Keratinocyte (primary cell): ENCODE results near the gene NPC2. TPM values are rescaled to one million over a fixed set of nuclear protein-coding genes. Genes with fewer than 3 reads are reported as not detected.

Experiments
- DNase-seq: peaks from one replicate; pipeline ENCODE4 v3.0.0-alpha.2; 2011; ENCODE audit warnings: low read depth, missing footprints, low spot score
- FAIRE-seq: peaks from 2 replicates; lab custom pipeline; 2011; peaks lifted over from hg19 to GRCh38; lab: Jason Lieb, UNC
- H2AFZ ChIP-seq: 2 replicates; pipeline ENCODE4 v1.6.0; 2012; ENCODE audit warnings: low read length, control low read depth, inconsistent platforms; ENCODE audit not compliant: control insufficient read depth
- H3K27ac ChIP-seq: 2 replicates; pipeline ENCODE4 v1.5.1; 2011; ENCODE audit warnings: low read length; ENCODE audit not compliant: control insufficient read depth, insufficient read depth
- H3K27me3 ChIP-seq: 3 replicates; pipeline ENCODE4 v1.6.0; 2011; ENCODE audit warnings: low read length; ENCODE audit not compliant: control insufficient read depth, insufficient read depth; ENCODE audit errors: extremely low read depth
- H3K36me3 ChIP-seq, 2 experiments: 2 replicates in 1 of 2; 3 replicates in 1 of 2; pipeline ENCODE4 v1.5.1; 2011; ENCODE audit warnings: low read length in 2 of 2, mild to moderate bottlenecking in 1 of 2; ENCODE audit not compliant: control insufficient read depth in 2 of 2, insufficient read depth in 2 of 2; ENCODE audit errors: extremely low read depth in 1 of 2
- H3K4me1 ChIP-seq: 3 replicates; pipeline ENCODE4 v1.5.1; 2011; ENCODE audit warnings: low read length; ENCODE audit not compliant: control insufficient read depth, insufficient read depth; ENCODE audit errors: extremely low read depth
- H3K4me2 ChIP-seq: 3 replicates; pipeline ENCODE4 v1.6.0; 2011; ENCODE audit warnings: low read depth, low read length; ENCODE audit not compliant: control insufficient read depth, insufficient read depth; ENCODE audit errors: extremely low read depth
- H3K4me3 ChIP-seq, 3 experiments: fragments of 200-600 bp in 1 of 3; sonication (generic) in 1 of 3; 2 replicates in 2 of 3; 3 replicates in 1 of 3; pipeline ENCODE4 v1.5.1; 2011 to 2016; ENCODE audit warnings: low read length in 3 of 3, mild to moderate bottlenecking in 3 of 3, control low read depth in 2 of 3, inconsistent platforms in 1 of 3, low read depth in 1 of 3, mixed read lengths in 1 of 3, mixed run types in 1 of 3, moderate library complexity in 1 of 3; ENCODE audit not compliant: control insufficient read depth in 2 of 3, insufficient read depth in 2 of 3; ENCODE audit errors: extremely low read depth in 1 of 3
- H3K79me2 ChIP-seq: 2 replicates; pipeline ENCODE4 v1.6.0; 2012; ENCODE audit warnings: low read length; ENCODE audit not compliant: control insufficient read depth, insufficient read depth
- H3K9ac ChIP-seq: 3 replicates; pipeline ENCODE4 v1.6.0; 2011; ENCODE audit warnings: low read length; ENCODE audit not compliant: control insufficient read depth, insufficient read depth; ENCODE audit errors: extremely low read depth
- H3K9me1 ChIP-seq: 3 replicates; pipeline ENCODE4 v1.6.0; 2011; ENCODE audit warnings: low read length; ENCODE audit not compliant: control insufficient read depth, insufficient read depth; ENCODE audit errors: extremely low read depth
- H3K9me3 ChIP-seq: 2 replicates; pipeline ENCODE4 v1.5.1; 2012; ENCODE audit warnings: low read depth, low read length; ENCODE audit not compliant: control insufficient read depth
- H4K20me1 ChIP-seq: 3 replicates; pipeline ENCODE4 v1.6.0; 2011; ENCODE audit warnings: low read length; ENCODE audit not compliant: control insufficient read depth, insufficient read depth; ENCODE audit errors: extremely low read depth
- EZH2 ChIP-seq: IDR thresholded peaks from one replicate; pipeline ENCODE4 v1.6.1; 2012; ENCODE audit warnings: inconsistent platforms, mild to moderate bottlenecking, low read length, moderate library complexity
- dilution Hi-C: fragments of 300-500 bp; cut with MboI; formaldehyde crosslinking; loops from one replicate; pipeline ENCODE4 v1.7.0; 2020; ENCODE audit warnings: low sequenced_read_pairs; ENCODE audit not compliant: extremely low pct_ligation_motif_present
- polyA plus RNA-seq, 5 experiments: library from polyadenylated mRNA; depleted of rRNA in 3 of 5; stranded (reverse) in 3 of 5; stranded (forward) in 1 of 5; unstranded in 1 of 5; fragments of >200 nt; gene quantifications; 1 replicate in 1 of 5; 2 replicates in 3 of 5; 3 replicates in 1 of 5; pipeline versions ENCODE4 v1.2.1 to v1.2.3, GENCODE V29; 2011 to 2012; ENCODE audit warnings: missing spikeins in 2 of 5, low read depth in 1 of 5, low replicate concordance in 1 of 5
- TF ChIP-seq, protein P1 (sequence below), 3 experiments: IDR thresholded peaks in 1 of 3; conservative IDR thresholded peaks in 1 of 3; optimal IDR thresholded peaks in 1 of 3; 2 replicates in 2 of 3; 3 replicates in 1 of 3; pipeline versions ENCODE3 to v1.5.1; 2011; ENCODE audit warnings: low read length in 3 of 3, mild to moderate bottlenecking in 3 of 3, moderate library complexity in 2 of 3, control low read depth in 1 of 3, inconsistent platforms in 1 of 3; ENCODE audit not compliant: insufficient read depth in 2 of 3; ENCODE audit errors: extremely low read depth in 1 of 3

Gene NPC2
- polyA plus RNA-seq, 1 donor (not counting 4 experiments of a cell fraction or from before 2014, with no cell fraction given), result 221 TPM

GRCh38 chr14:74491956-74492775 lies 939 bp downstream of the NPC2 start:
- Histone ChIP-seq H3K9ac (peak overlapping the region; percentile 86), H2AFZ (peak overlapping the region; percentile 50), H3K27me3 (no peaks in the 10 kb centered on the region), H3K9me3 (no peaks in the 10 kb centered on the region), H3K79me2 (peaks cover 46% of the 10 kb centered on the region), H3K4me2 (peak overlapping the region; percentile 100), H3K9me1 (no peaks in the 10 kb centered on the region), H3K27ac (peak overlapping the region; percentile 82), H3K4me3 (peak overlapping the region; percentile 66 to 95 (median 92)), H4K20me1 (no peaks in the 10 kb centered on the region), H3K4me1 (peaks cover 30% of the 10 kb centered on the region), H3K36me3 (peaks cover 0 to 4% of the 10 kb centered on the region in 2 experiments)
- FAIRE-seq (peak; percentile 53), DNase-seq (no peak)
- TF ChIP-seq, protein P1, sequence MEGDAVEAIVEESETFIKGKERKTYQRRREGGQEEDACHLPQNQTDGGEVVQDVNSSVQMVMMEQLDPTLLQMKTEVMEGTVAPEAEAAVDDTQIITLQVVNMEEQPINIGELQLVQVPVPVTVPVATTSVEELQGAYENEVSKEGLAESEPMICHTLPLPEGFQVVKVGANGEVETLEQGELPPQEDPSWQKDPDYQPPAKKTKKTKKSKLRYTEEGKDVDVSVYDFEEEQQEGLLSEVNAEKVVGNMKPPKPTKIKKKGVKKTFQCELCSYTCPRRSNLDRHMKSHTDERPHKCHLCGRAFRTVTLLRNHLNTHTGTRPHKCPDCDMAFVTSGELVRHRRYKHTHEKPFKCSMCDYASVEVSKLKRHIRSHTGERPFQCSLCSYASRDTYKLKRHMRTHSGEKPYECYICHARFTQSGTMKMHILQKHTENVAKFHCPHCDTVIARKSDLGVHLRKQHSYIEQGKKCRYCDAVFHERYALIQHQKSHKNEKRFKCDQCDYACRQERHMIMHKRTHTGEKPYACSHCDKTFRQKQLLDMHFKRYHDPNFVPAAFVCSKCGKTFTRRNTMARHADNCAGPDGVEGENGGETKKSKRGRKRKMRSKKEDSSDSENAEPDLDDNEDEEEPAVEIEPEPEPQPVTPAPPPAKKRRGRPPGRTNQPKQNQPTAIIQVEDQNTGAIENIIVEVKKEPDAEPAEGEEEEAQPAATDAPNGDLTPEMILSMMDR (optimal IDR thresholded peaks at IDR 0.05 in 1 of 3, IDR thresholded peaks at IDR 0.05 in 1 of 3, conservative IDR thresholded peaks at IDR 0.05 in 1 of 3; ENCODE audit: extremely low read depth in 1 of 3, insufficient read depth in 2 of 3, low read length in 3 of 3), result peak; percentile 15 to 45 (median 22)
- TF ChIP-seq EZH2, result no peak
- dilution Hi-C loops, result no loop called here

DNA sequence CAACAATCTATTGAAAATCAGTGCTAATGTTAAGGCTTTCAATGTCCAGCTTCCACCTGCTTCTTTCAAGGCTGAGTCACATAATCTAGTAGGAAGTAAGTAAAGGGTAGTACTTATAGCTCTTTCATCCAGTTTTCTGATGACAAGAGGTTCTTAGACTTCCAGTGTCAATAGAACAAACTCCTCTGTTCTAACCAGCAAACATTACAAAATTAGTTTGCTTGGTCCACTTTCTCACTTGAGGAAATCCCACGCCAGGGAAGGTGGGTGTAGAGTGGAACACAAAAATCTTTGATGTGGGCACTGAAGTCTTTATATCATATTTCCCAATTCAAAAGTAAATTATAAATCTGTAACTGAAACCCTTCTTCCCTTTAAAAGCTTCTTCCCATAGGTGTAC lies 2.6 kb downstream of the NPC2 start:
- H3K9me1 ChIP-seq, result no peaks in the 10 kb centered on the region
- H3K36me3 ChIP-seq, result peaks cover 4 to 7% of the 10 kb centered on the region in 2 experiments
- DNase-seq (no peak), FAIRE-seq (no peak)
- peaks cover 34% of the 10 kb centered on the region for H3K4me1 ChIP-seq
- H3K27me3 ChIP-seq, result no peaks in the 10 kb centered on the region
- H3K4me3 ChIP-seq, result no peak overlapping the region
- H3K4me2 ChIP-seq, result no peak overlapping the region
- no peaks in the 10 kb centered on the region for H3K9me3 ChIP-seq
- H2AFZ ChIP-seq, result no peak overlapping the region
- H3K9ac ChIP-seq, result no peak overlapping the region
- dilution Hi-C loops, result no loop called here
- H4K20me1 ChIP-seq, result no peaks in the 10 kb centered on the region
- TF ChIP-seq EZH2, result no peak
- TF ChIP-seq, protein P1 (optimal IDR thresholded peaks at IDR 0.05 in 1 of 3, IDR thresholded peaks at IDR 0.05 in 1 of 3, conservative IDR thresholded peaks at IDR 0.05 in 1 of 3; ENCODE audit: extremely low read depth in 1 of 3, insufficient read depth in 2 of 3, low read length in 3 of 3), result no peak
- H3K27ac ChIP-seq, result no peak overlapping the region
- peaks cover 49% of the 10 kb centered on the region for H3K79me2 ChIP-seq
